PC-9 (cell line): ENCODE results near the gene IFI27L2.

ENCODE experiments used
- CTCF ChIP-seq: fragments of 200-600 bp; sonication (generic); conservative IDR thresholded peaks from 2 replicates; pipeline ENCODE4 v1.6.1; 2017; ENCODE audit warnings: mixed run types, antibody characterized with exemption, mild to moderate bottlenecking, moderate library complexity
- EZH2 ChIP-seq: fragments of 200-600 bp; sonication (generic); IDR thresholded peaks from 2 replicates; pipeline ENCODE4 v1.8.0; 2017; ENCODE audit warnings: antibody characterized with exemption, low read depth

GRCh38 chr14:94172545-94172944, 43.1 kb upstream of the IFI27L2 start:
- no peak for TF ChIP-seq EZH2
- no peak for TF ChIP-seq CTCF
